ENCODE data around the gene HBA2. TPM values are rescaled to one million over a fixed set of nuclear protein-coding genes. Genes with fewer than 3 reads are reported as not detected.

HBA2 gene
- total RNA-seq, 1 experiment from 2014 or later: not detected

DNA sequence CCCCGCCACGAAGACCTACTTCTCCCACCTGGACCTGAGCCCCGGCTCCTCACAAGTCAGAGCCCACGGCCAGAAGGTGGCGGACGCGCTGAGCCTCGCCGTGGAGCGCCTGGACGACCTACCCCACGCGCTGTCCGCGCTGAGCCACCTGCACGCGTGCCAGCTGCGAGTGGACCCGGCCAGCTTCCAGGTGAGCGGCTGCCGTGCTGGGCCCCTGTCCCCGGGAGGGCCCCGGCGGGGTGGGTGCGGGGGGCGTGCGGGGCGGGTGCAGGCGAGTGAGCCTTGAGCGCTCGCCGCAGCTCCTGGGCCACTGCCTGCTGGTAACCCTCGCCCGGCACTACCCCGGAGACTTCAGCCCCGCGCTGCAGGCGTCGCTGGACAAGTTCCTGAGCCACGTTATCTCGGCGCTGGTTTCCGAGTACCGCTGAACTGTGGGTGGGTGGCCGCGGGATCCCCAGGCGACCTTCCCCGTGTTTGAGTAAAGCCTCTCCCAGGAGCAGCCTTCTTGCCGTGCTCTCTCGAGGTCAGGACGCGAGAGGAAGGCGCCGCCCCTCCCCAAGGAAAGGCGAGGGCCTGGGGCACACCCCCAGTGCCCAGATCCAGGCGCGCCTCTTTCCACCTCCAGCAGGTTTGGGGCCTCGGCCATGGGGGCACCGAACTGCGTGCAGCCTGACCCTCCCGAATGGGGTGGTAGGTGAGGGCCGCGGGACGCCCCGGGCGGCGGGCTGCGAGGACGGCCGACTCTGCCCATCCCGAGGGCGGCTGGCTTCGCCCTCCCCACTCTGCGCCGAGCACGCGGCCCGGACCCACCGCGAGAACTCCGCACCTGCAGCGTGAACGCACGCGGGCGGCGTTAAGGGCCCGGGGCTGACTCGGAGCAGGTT lies 8.2 kb downstream of the HBA2 start:
- no peaks in the 10 kb centered on the region; a peak in 1 of 5 replicates for H3K9me3 Mint-ChIP-seq
- no peak overlapping the region for H3K27ac ChIP-seq (ENCODE audit: insufficient read length, low read depth, low read length)
- WGBS (ENCODE audit: extremely low coverage, insufficient read length, low lambda C conversion rate): no CpG with 5 or more reads among the region's 89 CpGs

More for the DNA sequence above, 8.2 kb downstream of the HBA2 start:
- Histone ChIP-seq H3K23me2 (ENCODE audit: insufficient read length, low read depth, low read length, poor library complexity, severe bottlenecking) (peaks cover 5% of the 10 kb centered on the region), H3K56ac (ENCODE audit: insufficient read length, low read depth, low read length) (no peak overlapping the region), H3K9ac (ENCODE audit: extremely low read depth, insufficient read length, low read length) (no peak overlapping the region), H3K18ac (ENCODE audit: insufficient read length, low read depth, low read length) (no peak overlapping the region), H3K23ac (ENCODE audit: insufficient read length, low read depth, low read length) (no peak overlapping the region), H3K4ac (ENCODE audit: low read depth, low read length) (no peak overlapping the region), H3T11ph (ENCODE audit: low read length) (no peak overlapping the region), H2BK20ac (ENCODE audit: low read depth, low read length, poor library complexity, severe bottlenecking) (no peak overlapping the region), H2AFZ (ENCODE audit: low read length) (no peak overlapping the region), H2BK12ac (ENCODE audit: insufficient read length, low read depth, low read length) (no peak overlapping the region), H4K8ac (replicated peaks; ENCODE audit: insufficient read length, low read depth, low read length) (no peak overlapping the region), H3K79me2 (ENCODE audit: insufficient read depth, low read length) (no peaks in the 10 kb centered on the region), H4K91ac (ENCODE audit: insufficient read length, low read depth, low read length) (no peak overlapping the region), H3K4me2 (ENCODE audit: insufficient read depth, insufficient read length, low read length) (peak overlapping the region; percentile 35), H3K9me3 (ENCODE audit: control insufficient read depth, low read depth, low read length) (no peaks in the 10 kb centered on the region), H4K20me1 (ENCODE audit: control insufficient read depth, insufficient read depth, insufficient read length) (no peaks in the 10 kb centered on the region), H3K79me1 (ENCODE audit: insufficient read depth, low read depth, low read length, poor library complexity, severe bottlenecking) (no peaks in the 10 kb centered on the region), H2AK5ac (ENCODE audit: insufficient read length, low read length) (no peak overlapping the region), H2BK120ac (ENCODE audit: low read depth, low read length, poor library complexity, severe bottlenecking) (no peak overlapping the region), H4K5ac (ENCODE audit: insufficient read length, low read depth, low read length) (no peak overlapping the region), H2BK15ac (ENCODE audit: low read depth, low read length) (no peak overlapping the region), H2BK5ac (ENCODE audit: insufficient read length, low read length) (no peak overlapping the region), H3K4me1 (ENCODE audit: insufficient read depth, low read length) (no peaks in the 10 kb centered on the region), H3K27me3 (ENCODE audit: insufficient read depth, low read length) (peaks cover 29% of the 10 kb centered on the region), H3K14ac (ENCODE audit: insufficient read depth, low read length) (peak overlapping the region; percentile 25; the same call in 1 of the 2 replicates)
- Mint-ChIP-seq H3K4me3 (peak overlapping the region; percentile 52 to 70), H3K27ac (no peak overlapping the region), H3K36me3 (ENCODE audit: insufficient read depth in 1 of 3, low read depth in 3 of 3) (peaks cover 6 to 15% (median 10%) of the 10 kb centered on the region in 3 experiments; a peak in 6 of 7 replicates), H3K4me1 (0 out of 4 replicates have a peak, but pooled peaks cover 0 to 7% of the 10 kb centered on the region in 2 experiments), H3K27me3 (ENCODE audit: low read depth) (peaks cover 37% of the 10 kb centered on the region)
- TF ChIP-seq CTCF (conservative IDR thresholded peaks at IDR 0.05): no peak
- peak; percentile 91 for DNase-seq
